HG03520 (cell line): ENCODE results near the gene LOXL4.

Experiments used
- ATAC-seq: cut with Tn5 transposase; IDR thresholded peaks from one replicate; pipeline ENCODE4 v1.9.1; 2021; ENCODE audit warnings: mild to moderate bottlenecking, moderate library complexity; ENCODE audit not compliant: unreplicated experiment

LOXL4 gene

DNA sequence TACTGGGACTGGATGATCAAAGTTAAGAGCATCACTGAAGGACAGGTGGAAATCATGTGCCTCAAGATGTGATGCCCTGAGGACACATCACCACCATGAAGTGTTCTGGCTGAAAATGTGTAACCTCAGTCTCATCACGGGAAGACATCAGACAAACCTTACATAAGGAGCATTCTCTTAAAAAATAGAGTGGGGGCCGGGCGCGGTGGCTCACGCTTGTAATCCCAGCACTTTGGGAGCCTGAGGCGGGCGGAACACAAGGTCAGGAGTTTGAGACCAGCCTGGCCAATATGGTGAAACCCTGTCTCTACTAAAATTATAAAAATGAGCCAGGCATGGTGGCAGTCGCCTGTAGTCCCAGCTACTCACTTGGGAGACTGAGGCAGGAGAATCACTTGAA lies 65.6 kb downstream of the LOXL4 start:
- ATAC-seq: no peak

DNA sequence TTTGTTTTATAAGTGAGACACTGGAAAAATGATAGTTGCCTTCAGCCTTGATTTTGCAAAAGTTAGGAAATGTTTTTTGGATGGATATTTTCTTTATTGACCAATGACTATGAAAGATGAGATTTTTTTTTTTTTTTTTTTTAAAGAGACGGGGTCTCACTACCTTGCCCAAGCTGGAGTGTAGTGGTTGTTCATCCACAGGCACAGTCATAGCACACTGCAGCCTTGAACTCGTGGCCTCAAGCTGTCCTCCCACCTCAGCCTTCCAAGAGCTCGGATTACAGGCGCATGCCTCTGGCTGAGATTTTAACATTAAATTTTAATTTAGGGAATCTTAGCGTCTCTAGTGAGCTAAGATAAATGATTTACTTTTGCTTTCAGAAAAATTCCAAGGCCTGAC lies 66.2 kb downstream of the LOXL4 start:
- ATAC-seq: no peak
